Thoracic aorta (tissue), 2 donors: ENCODE measurements around the gene SLC4A11. TPM values are rescaled to one million over a fixed set of nuclear protein-coding genes. Genes with fewer than 3 reads are reported as not detected.

Experiments used
- ATAC-seq: fragments of 150-250 bp; one replicate; pipeline ENCODE4 v1.8.0; 2017; ENCODE audit warnings: low read depth; ENCODE audit not compliant: insufficient number of reproducible peaks, low FRiP score
- DNase-seq: peaks from one replicate; pipeline ENCODE4 v3.0.0-alpha.2; 2020; ENCODE audit warnings: low spot score
- H3K27ac ChIP-seq, 2 donors: fragments of 200-600 bp; sonication (generic); 1 replicate in 1 of 2; 2 replicates in 1 of 2; pipeline ENCODE4 v1.5.1; 2016; ENCODE audit warnings: mild to moderate bottlenecking in 2 of 2, moderate library complexity in 2 of 2
- H3K27me3 ChIP-seq: fragments of 200-600 bp; sonication (generic); replicated peaks from 2 replicates; pipeline ENCODE4 v1.6.0; 2016; ENCODE audit warnings: mild to moderate bottlenecking; ENCODE audit not compliant: insufficient read depth
- H3K36me3 ChIP-seq: fragments of 200-600 bp; sonication (generic); one replicate; pipeline ENCODE4 v1.5.1; 2016
- H3K4me1 ChIP-seq, 2 donors: fragments of 200-600 bp; sonication (generic); 1 replicate in 1 of 2; 2 replicates in 1 of 2; pipeline versions ENCODE4 v1.5.1 to v1.6.0; 2016; ENCODE audit warnings: low read depth in 2 of 2, mild to moderate bottlenecking in 1 of 2; ENCODE audit not compliant: control insufficient read depth in 1 of 2
- H3K4me3 ChIP-seq: fragments of 200-600 bp; sonication (generic); 2 replicates; pipeline ENCODE4 v1.5.1; 2016; ENCODE audit warnings: mild to moderate bottlenecking
- H3K9me3 ChIP-seq: fragments of 200-600 bp; sonication (generic); 2 replicates; pipeline ENCODE4 v1.5.1; 2016
- CTCF ChIP-seq: fragments of 200-600 bp; sonication (generic); IDR thresholded peaks from one replicate; pipeline ENCODE4 v1.5.1; 2019; ENCODE audit warnings: antibody characterized with exemption
- total RNA-seq, 2 donors: library from RNA; depleted of rRNA; stranded (reverse); fragments of >200 nt; gene quantifications; one replicate each; pipeline versions ENCODE4 v1.1.0 to v1.2.3, GENCODE V29; 2016

SLC4A11 gene
- total RNA-seq, 2 donors from 2014 or later = 0.27 TPM; not detected in 1

GRCh38 chr20:3177746-3178485 is 61.1 kb downstream of the SLC4A11 start:
- ATAC-seq (no peak), DNase-seq (no peak)
- Histone ChIP-seq H3K27ac (no peak overlapping the region), H3K27me3 (no peaks in the 10 kb centered on the region), H3K4me1 (peaks cover 0 to 14% of the 10 kb centered on the region in 2 donors), H3K9me3 (no peaks in the 10 kb centered on the region), H3K36me3 (peaks cover 3% of the 10 kb centered on the region), H3K4me3 (no peak overlapping the region)
- no peak for TF ChIP-seq CTCF

Other genes with a start within 250 kb of the SLC4A11 start
- not detected for gene GNRH2, start 195.6 kb downstream of the SLC4A11 start, total RNA-seq
- gene MRPS26, start 193.1 kb downstream of the SLC4A11 start, total RNA-seq = 10 to 100 TPM; 40.6 to 46.6 TPM
- gene OXT, start 167.6 kb downstream of the SLC4A11 start, total RNA-seq = not detected
- not detected for gene AVP, start 154.5 kb downstream of the SLC4A11 start, total RNA-seq
- gene FASTKD5, start 79.3 kb downstream of the SLC4A11 start, total RNA-seq = 10 to 100 TPM; 13.1 to 25.7 TPM
- gene UBOX5, start 79.3 kb downstream of the SLC4A11 start, total RNA-seq = 10 to 100 TPM in 1 of 2 donors, 1 to 10 TPM in 1; 5.3 to 11.9 TPM
- 10 to 100 TPM in 1 of 2 donors, 1 to 10 TPM in 1; 9.5 to 18.1 TPM for gene LZTS3, start 65.6 kb downstream of the SLC4A11 start, total RNA-seq
- gene DDRGK1, start 34.5 kb downstream of the SLC4A11 start, total RNA-seq = 10 to 100 TPM; 60.9 to 90.9 TPM
- gene ITPA, start 29.7 kb downstream of the SLC4A11 start, total RNA-seq = 10 to 100 TPM; 35.1 to 35.7 TPM
- gene DNAAF9, start 168.5 kb upstream of the SLC4A11 start, total RNA-seq = 10 to 100 TPM; 24.5 to 27.7 TPM
- 10 to 100 TPM; 25.0 to 32.9 TPM for gene ATRN, start 231.8 kb upstream of the SLC4A11 start, total RNA-seq